B cell (primary cell): ENCODE data around the gene TMCC3. TPM values are rescaled to one million over a fixed set of nuclear protein-coding genes. Genes with fewer than 3 reads are reported as not detected.

Source experiments
- ATAC-seq: fragments of 200-7000 bp; cut with Tn5 transposase; one replicate; pipeline ENCODE4 v1.10.0; 2021; ENCODE audit warnings: low read depth, mild to moderate bottlenecking, moderate number of reproducible peaks, moderate library complexity
- CTCF ChIA-PET: fragments of 350-600 bp; sonication (Branson Sonifier 250); formaldehyde crosslinking; loops from one replicate; lab custom pipeline; 2021; ENCODE audit warnings: antibody characterized with exemption, inconsistent platforms; lab: Charles Lee
- POLR2A ChIA-PET: fragments of 350-600 bp; sonication (Branson Sonifier 250); formaldehyde crosslinking; loops from one replicate; lab custom pipeline; 2021; ENCODE audit warnings: antibody characterized with exemption; lab: Charles Lee
- DNase-seq: peaks from one replicate; pipeline ENCODE4 v3.0.0; 2013
- H2AFZ ChIP-seq: 2 replicates; pipeline ENCODE4 v1.6.1; 2012; ENCODE audit warnings: mild to moderate bottlenecking, low read depth, low read length; ENCODE audit not compliant: insufficient read depth, poor library complexity, severe bottlenecking
- H3K27ac ChIP-seq, 2 donors: 1 replicate in 1 of 2; 2 replicates in 1 of 2; pipeline ENCODE4 v1.5.1; 2012 to 2013; ENCODE audit warnings: low read length in 2 of 2, mild to moderate bottlenecking in 2 of 2, moderate library complexity in 1 of 2
- H3K27me3 ChIP-seq, 4 experiments: fragments of 200-600 bp in 1 of 4; sonication (generic) in 1 of 4; replicated peaks in 1 of 4; 1 replicate in 2 of 4; 2 replicates in 2 of 4; pipeline versions ENCODE4 v1.6.1 to v1.7.0; 2013 to 2016; ENCODE audit warnings: low read length in 3 of 4, mild to moderate bottlenecking in 2 of 4, mixed read lengths in 1 of 4, moderate library complexity in 1 of 4; ENCODE audit not compliant: insufficient read depth in 4 of 4, control insufficient read depth in 3 of 4; ENCODE audit errors: control extremely low read depth in 1 of 4
- H3K36me3 ChIP-seq, 2 experiments: replicated peaks in 1 of 2; 1 replicate in 1 of 2; 2 replicates in 1 of 2; pipeline versions ENCODE4 v1.6.1 to v1.7.1; 2013; ENCODE audit warnings: low read length in 1 of 2; ENCODE audit not compliant: insufficient read depth in 2 of 2, control insufficient read depth in 1 of 2; ENCODE audit errors: control extremely low read depth in 1 of 2, extremely low read depth in 1 of 2
- H3K4me1 ChIP-seq, 2 donors: fragments of 200-600 bp in 1 of 2; sonication (generic) in 1 of 2; 1 replicate in 1 of 2; 2 replicates in 1 of 2; pipeline versions ENCODE4 v1.5.1 to v1.6.1; 2013 to 2017; ENCODE audit warnings: low read length in 2 of 2; ENCODE audit not compliant: control insufficient read depth in 2 of 2, insufficient read depth in 2 of 2
- H3K4me2 ChIP-seq: replicated peaks from 2 replicates; pipeline ENCODE3; 2012; ENCODE audit warnings: mild to moderate bottlenecking, low read depth, low read length; ENCODE audit not compliant: poor library complexity, severe bottlenecking
- H3K4me3 ChIP-seq, 5 experiments: fragments of 200-600 bp in 1 of 5; sonication (generic) in 1 of 5; 1 replicate in 3 of 5; 2 replicates in 2 of 5; pipeline versions ENCODE4 v1.5.1 to v1.7.0; 2011 to 2016; ENCODE audit warnings: low read length in 4 of 5, mild to moderate bottlenecking in 4 of 5, low read depth in 2 of 5, control low read depth in 1 of 5, moderate library complexity in 1 of 5; ENCODE audit not compliant: insufficient read depth in 1 of 5; ENCODE audit errors: control extremely low read depth in 1 of 5, extremely low read depth in 1 of 5
- H3K79me2 ChIP-seq: fragments of 200-600 bp; sonication (generic); one replicate; pipeline ENCODE4 v1.6.0; 2016; ENCODE audit warnings: low read length; ENCODE audit not compliant: control insufficient read depth, insufficient read depth
- H3K9ac ChIP-seq: fragments of 200-600 bp; sonication (generic); 2 replicates; pipeline ENCODE4 v1.6.1; 2017; ENCODE audit warnings: mild to moderate bottlenecking, low read length, moderate library complexity
- H3K9me3 ChIP-seq, 3 donors: one replicate each; pipeline versions ENCODE4 v1.6.1 to v1.7.1; 2013; ENCODE audit warnings: low read length in 2 of 3; ENCODE audit not compliant: control insufficient read depth in 2 of 3, insufficient read depth in 1 of 3; ENCODE audit errors: control extremely low read depth in 1 of 3
- H4K20me1 ChIP-seq: 2 replicates; pipeline ENCODE4 v1.6.0; 2012; ENCODE audit warnings: mild to moderate bottlenecking, low read length; ENCODE audit not compliant: insufficient read depth, control insufficient read depth, poor library complexity, severe bottlenecking
- H3K27ac Mint-ChIP-seq: one replicate; pipeline ENCODE4 v1.8.0; 2021; ENCODE audit warnings: mixed read lengths
- H3K27me3 Mint-ChIP-seq: one replicate; pipeline ENCODE4 v1.8.0; 2021; ENCODE audit warnings: mixed read lengths
- H3K4me1 Mint-ChIP-seq: one replicate; pipeline ENCODE4 v1.8.0; 2021; ENCODE audit warnings: mixed read lengths
- H3K4me3 Mint-ChIP-seq: one replicate; pipeline ENCODE4 v1.8.0; 2021; ENCODE audit warnings: mixed read lengths
- H3K9me3 Mint-ChIP-seq: one replicate; pipeline ENCODE4 v1.8.0; 2022; ENCODE audit warnings: mixed read lengths; ENCODE audit not compliant: insufficient read depth
- EZH2 ChIP-seq: IDR thresholded peaks from 2 replicates; pipeline ENCODE4 v1.6.1; 2012; ENCODE audit warnings: borderline replicate concordance, low read depth, mild to moderate bottlenecking, moderate library complexity, low read length; ENCODE audit not compliant: insufficient read depth, poor library complexity, severe bottlenecking
- WGBS: methylation state at CpG from one replicate; pipeline ENCODE4 v1.1.5; 2013; ENCODE audit warnings: missing lambda C conversion rate; ENCODE audit not compliant: insufficient coverage; 5-methylcytosine and 5-hydroxymethylcytosine counted together
- intact Hi-C: fragments of 100-400 bp; cut with micrococcal nuclease; formaldehyde crosslinking; loops from one replicate; pipeline ENCODE4 v1.10.0; 2022
- polyA plus RNA-seq: library from polyadenylated mRNA; depleted of rRNA; stranded (reverse); fragments of >200 nt; gene quantifications from 2 replicates; pipeline ENCODE4 v1.2.3, GENCODE V29; 2012
- total RNA-seq, 2 donors: library from RNA; stranded (reverse); fragments of 120-200 nt in 1 of 2; gene quantifications; 1 replicate in 1 of 2; 2 replicates in 1 of 2; pipeline versions ENCODE4 v1.2.3 to v1.2.4, GENCODE V29; 2013 to 2022
- TF ChIP-seq, protein P1 (sequence below): fragments of 200-600 bp; IDR thresholded peaks from one replicate; pipeline ENCODE4 v1.8.0; 2022; ENCODE audit warnings: antibody characterized with exemption, mild to moderate bottlenecking

Gene TMCC3
- total and polyA plus RNA-seq, 2 donors (not counting 1 experiment from before 2014, with no cell fraction given), result 4.5 to 8.8 TPM

DNA sequence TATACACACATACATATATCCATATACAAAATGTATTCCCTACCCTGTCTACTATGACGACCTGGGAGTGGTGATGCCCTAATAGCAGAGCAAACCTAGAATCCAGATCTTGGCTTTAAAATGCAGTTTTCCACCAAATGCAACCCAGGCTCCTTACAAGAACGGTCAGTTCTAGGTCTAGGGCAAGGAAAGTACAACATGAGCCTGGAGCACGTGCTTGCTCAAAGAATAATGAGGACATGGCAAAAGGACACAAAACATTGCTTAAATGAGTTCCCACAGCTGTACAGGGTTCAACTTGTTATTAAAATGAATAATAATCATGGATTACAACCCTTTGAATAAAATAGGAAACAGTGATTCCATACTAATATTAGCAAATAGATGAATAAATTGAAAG is 94.7 kb downstream of the TMCC3 start:
- no peak overlapping the region for H2AFZ ChIP-seq
- DNase-seq, result no peak
- WGBS, result 100% methylated on average over 2 of the region's 3 CpGs
- Mint-ChIP-seq H3K9me3 (no peaks in the 10 kb centered on the region), H3K27me3 (peaks cover 18% of the 10 kb centered on the region), H3K27ac (no peak overlapping the region), H3K4me3 (no peak overlapping the region), H3K4me1 (peaks cover 10% of the 10 kb centered on the region)
- no peaks in the 10 kb centered on the region for H3K36me3 ChIP-seq
- ATAC-seq, result no peak
- peaks cover 0 to 1% (median 0%) of the 10 kb centered on the region in 3 donors for H3K9me3 ChIP-seq
- no peak overlapping the region for H3K4me2 ChIP-seq
- H3K4me3 ChIP-seq, result no peak overlapping the region
- TF ChIP-seq, protein P1, sequence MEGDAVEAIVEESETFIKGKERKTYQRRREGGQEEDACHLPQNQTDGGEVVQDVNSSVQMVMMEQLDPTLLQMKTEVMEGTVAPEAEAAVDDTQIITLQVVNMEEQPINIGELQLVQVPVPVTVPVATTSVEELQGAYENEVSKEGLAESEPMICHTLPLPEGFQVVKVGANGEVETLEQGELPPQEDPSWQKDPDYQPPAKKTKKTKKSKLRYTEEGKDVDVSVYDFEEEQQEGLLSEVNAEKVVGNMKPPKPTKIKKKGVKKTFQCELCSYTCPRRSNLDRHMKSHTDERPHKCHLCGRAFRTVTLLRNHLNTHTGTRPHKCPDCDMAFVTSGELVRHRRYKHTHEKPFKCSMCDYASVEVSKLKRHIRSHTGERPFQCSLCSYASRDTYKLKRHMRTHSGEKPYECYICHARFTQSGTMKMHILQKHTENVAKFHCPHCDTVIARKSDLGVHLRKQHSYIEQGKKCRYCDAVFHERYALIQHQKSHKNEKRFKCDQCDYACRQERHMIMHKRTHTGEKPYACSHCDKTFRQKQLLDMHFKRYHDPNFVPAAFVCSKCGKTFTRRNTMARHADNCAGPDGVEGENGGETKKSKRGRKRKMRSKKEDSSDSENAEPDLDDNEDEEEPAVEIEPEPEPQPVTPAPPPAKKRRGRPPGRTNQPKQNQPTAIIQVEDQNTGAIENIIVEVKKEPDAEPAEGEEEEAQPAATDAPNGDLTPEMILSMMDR, result no peak
- TF ChIP-seq EZH2, result no peak
- POLR2A ChIA-PET, result no interaction called here
- H3K79me2 ChIP-seq, result no peaks in the 10 kb centered on the region
- no peak overlapping the region for H3K9ac ChIP-seq
- H3K27ac ChIP-seq, result no peak overlapping the region
- H3K27me3 ChIP-seq, result peaks cover 0 to 2% (median 0%) of the 10 kb centered on the region in 4 experiments
- intact Hi-C loops, result no loop called here
- peaks cover 0 to 5% of the 10 kb centered on the region in 2 donors for H3K4me1 ChIP-seq
- CTCF ChIA-PET, result no interaction called here
- H4K20me1 ChIP-seq, result no peaks in the 10 kb centered on the region

DNA sequence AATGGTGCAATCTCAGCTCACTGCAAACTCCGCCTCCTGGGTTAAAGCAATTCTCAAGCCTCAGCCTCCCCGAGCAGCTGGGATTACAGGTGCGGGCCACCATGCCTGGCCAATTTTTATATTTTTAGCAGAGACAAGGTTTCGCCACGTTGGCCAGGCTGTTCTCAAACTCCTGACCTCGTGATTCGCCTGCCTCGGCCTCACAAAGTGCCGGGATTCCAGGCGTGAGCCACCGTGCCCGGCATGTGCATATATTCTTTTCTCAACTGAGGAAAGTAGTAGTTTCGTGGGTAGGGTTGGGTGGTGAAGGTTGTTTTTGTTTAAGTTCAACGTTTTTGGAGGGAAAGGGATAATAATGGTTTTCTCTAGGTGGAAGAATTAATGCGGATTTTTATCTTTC is 96.5 kb downstream of the TMCC3 start:
- POLR2A ChIA-PET, result no interaction called here
- Histone ChIP-seq H3K36me3 (no peaks in the 10 kb centered on the region), H3K4me2 (no peak overlapping the region), H3K4me3 (no peak overlapping the region), H3K9me3 (peaks cover 0 to 1% (median 0%) of the 10 kb centered on the region in 3 donors), H4K20me1 (no peaks in the 10 kb centered on the region), H3K27ac (no peak overlapping the region), H3K79me2 (no peaks in the 10 kb centered on the region), H3K4me1 (no peaks in the 10 kb centered on the region), H2AFZ (no peak overlapping the region), H3K9ac (no peak overlapping the region), H3K27me3 (no peaks in the 10 kb centered on the region)
- TF ChIP-seq, protein P1, result no peak
- no peak for TF ChIP-seq EZH2
- intact Hi-C loops, result no loop called here
- 90% methylated on average over 11 of the region's 15 CpGs for WGBS
- no peak overlapping the region for H3K27ac Mint-ChIP-seq
- DNase-seq (no peak), ATAC-seq (no peak)
- CTCF ChIA-PET, result no interaction called here
- H3K4me1 Mint-ChIP-seq, result no peaks in the 10 kb centered on the region
- H3K9me3 Mint-ChIP-seq, result no peaks in the 10 kb centered on the region
- H3K4me3 Mint-ChIP-seq, result no peak overlapping the region
- H3K27me3 Mint-ChIP-seq, result peaks cover 6% of the 10 kb centered on the region
